ENCODE measurements around the gene ATP2A1.
"Not testable (repeated sequence)": the region's sequence is repeated elsewhere in the genome, so short reads cannot be mapped to it uniquely, and the experiment has no call there.

- TF ChIP-seq CTCF (conservative IDR thresholded peaks at IDR 0.05; ENCODE audit: low read depth, low read length); POLR2A (IDR thresholded peaks at IDR 0.05; ENCODE audit: low read depth, low read length); RCOR1 (IDR thresholded peaks at IDR 0.05; ENCODE audit: insufficient replicate concordance, low read length); FOS (IDR thresholded peaks at IDR 0.05; ENCODE audit: low read depth, low read length); USF2 (IDR thresholded peaks at IDR 0.05; ENCODE audit: low read depth, low read length); ELK1 (IDR thresholded peaks at IDR 0.05; ENCODE audit: borderline replicate concordance, low read depth, low read length); MXI1 (IDR thresholded peaks at IDR 0.05; ENCODE audit: borderline replicate concordance, low read depth, low read length); RAD21 (IDR thresholded peaks at IDR 0.05; ENCODE audit: low read length); SMC3 (IDR thresholded peaks at IDR 0.05; ENCODE audit: low read depth, low read length); MAFK (IDR thresholded peaks at IDR 0.05; ENCODE audit: low read depth, low read length); RFX5 (IDR thresholded peaks at IDR 0.05; ENCODE audit: low read depth, low read length); CEBPB (IDR thresholded peaks at IDR 0.05; ENCODE audit: low read depth, low read length); CHD1 (IDR thresholded peaks at IDR 0.05; ENCODE audit: low read depth, low read length): not testable (repeated sequence)
Measured at GRCh38 chr16:28881565-28881964, 3.3 kb downstream of the ATP2A1 start.
